Chondrocyte (in vitro differentiated cells): ENCODE results near the gene SLC38A9. TPM values are rescaled to one million over a fixed set of nuclear protein-coding genes. Genes with fewer than 3 reads are reported as not detected.

ENCODE experiments used
- DNase-seq: peaks from one replicate; pipeline ENCODE4 v3.0.0; 2021; ENCODE audit warnings: mixed read lengths, low spot score
- H3K27ac Mint-ChIP-seq: one replicate; pipeline ENCODE4 v1.8.0; 2021; ENCODE audit warnings: mild to moderate bottlenecking, moderate library complexity, mixed read lengths; ENCODE audit not compliant: unreplicated experiment
- H3K27me3 Mint-ChIP-seq: 2 replicates; pipeline ENCODE4 v1.8.0; 2021; ENCODE audit warnings: low read depth, mixed read lengths
- H3K36me3 Mint-ChIP-seq: 2 replicates; pipeline ENCODE4 v1.8.0; 2021; ENCODE audit warnings: low read depth, mixed read lengths
- H3K4me1 Mint-ChIP-seq: 2 replicates; pipeline ENCODE4 v1.8.0; 2021; ENCODE audit warnings: low read depth, mild to moderate bottlenecking, mixed read lengths
- H3K4me3 Mint-ChIP-seq: one replicate; pipeline ENCODE4 v1.8.0; 2021; ENCODE audit warnings: mild to moderate bottlenecking, moderate library complexity, mixed read lengths; ENCODE audit not compliant: unreplicated experiment
- H3K9me3 Mint-ChIP-seq: 2 replicates; pipeline ENCODE4 v1.8.0; 2021; ENCODE audit warnings: low read depth, mixed read lengths
- total RNA-seq: library from RNA; stranded (reverse); gene quantifications from 3 replicates; pipeline ENCODE4 v1.2.1, GENCODE V29; 2021
- TF ChIP-seq, protein P1 (sequence below): fragments of 200-600 bp; sonication (generic); IDR thresholded peaks from 2 replicates; pipeline ENCODE4 v1.5.0; 2021; ENCODE audit warnings: antibody characterized with exemption, mild to moderate bottlenecking, moderate library complexity

SLC38A9 gene
- total RNA-seq, 1 donor from 2014 or later: 20.7 TPM

DNA sequence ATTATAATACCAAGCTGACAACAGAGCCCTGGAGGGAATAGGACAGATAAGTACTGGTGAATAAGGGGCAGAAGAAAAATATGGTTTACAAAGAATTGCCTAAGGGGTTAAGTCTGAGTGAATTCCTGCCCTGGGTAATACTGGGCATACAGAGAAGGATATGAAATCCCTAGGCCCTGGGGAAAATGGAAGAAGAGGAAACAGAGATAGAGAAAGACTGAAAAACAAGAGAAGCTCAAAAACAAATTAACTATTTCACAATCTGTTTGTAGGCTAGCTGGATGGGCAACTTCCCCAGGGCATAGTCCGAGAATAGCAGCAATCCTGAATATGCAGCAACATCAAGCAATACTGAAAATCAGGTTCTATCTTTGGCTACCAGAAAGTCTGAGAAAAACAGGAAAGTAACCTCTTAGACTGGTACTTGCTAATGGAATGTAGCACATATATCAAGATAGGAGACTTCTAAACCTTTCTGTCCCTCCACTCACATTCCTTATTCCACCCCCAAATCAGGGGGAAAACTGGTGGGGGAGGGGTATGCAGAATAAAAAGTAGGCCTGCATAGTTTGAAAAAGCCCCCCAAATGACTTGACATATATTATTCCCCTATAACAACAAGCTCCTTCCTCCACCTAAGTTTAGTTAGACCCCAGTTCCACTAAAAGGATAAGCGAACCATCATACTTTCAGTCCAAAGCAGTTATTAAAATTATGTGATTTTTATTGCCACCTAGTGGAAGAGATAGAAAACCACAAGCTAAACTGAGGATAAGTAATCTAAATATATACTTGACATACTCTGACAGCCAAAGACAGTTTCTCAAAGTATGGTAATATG is 20.6 kb downstream of the SLC38A9 start:
- Mint-ChIP-seq H3K27me3 (no peaks in the 10 kb centered on the region), H3K9me3 (no peaks in the 10 kb centered on the region), H3K36me3 (peaks cover 2% of the 10 kb centered on the region), H3K27ac (peak overlapping the region; percentile 79), H3K4me1 (peaks cover 18% of the 10 kb centered on the region), H3K4me3 (peak overlapping the region; percentile 33)
- TF ChIP-seq, protein P1, sequence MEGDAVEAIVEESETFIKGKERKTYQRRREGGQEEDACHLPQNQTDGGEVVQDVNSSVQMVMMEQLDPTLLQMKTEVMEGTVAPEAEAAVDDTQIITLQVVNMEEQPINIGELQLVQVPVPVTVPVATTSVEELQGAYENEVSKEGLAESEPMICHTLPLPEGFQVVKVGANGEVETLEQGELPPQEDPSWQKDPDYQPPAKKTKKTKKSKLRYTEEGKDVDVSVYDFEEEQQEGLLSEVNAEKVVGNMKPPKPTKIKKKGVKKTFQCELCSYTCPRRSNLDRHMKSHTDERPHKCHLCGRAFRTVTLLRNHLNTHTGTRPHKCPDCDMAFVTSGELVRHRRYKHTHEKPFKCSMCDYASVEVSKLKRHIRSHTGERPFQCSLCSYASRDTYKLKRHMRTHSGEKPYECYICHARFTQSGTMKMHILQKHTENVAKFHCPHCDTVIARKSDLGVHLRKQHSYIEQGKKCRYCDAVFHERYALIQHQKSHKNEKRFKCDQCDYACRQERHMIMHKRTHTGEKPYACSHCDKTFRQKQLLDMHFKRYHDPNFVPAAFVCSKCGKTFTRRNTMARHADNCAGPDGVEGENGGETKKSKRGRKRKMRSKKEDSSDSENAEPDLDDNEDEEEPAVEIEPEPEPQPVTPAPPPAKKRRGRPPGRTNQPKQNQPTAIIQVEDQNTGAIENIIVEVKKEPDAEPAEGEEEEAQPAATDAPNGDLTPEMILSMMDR: peak; percentile 91
- DNase-seq: no peak

DNA sequence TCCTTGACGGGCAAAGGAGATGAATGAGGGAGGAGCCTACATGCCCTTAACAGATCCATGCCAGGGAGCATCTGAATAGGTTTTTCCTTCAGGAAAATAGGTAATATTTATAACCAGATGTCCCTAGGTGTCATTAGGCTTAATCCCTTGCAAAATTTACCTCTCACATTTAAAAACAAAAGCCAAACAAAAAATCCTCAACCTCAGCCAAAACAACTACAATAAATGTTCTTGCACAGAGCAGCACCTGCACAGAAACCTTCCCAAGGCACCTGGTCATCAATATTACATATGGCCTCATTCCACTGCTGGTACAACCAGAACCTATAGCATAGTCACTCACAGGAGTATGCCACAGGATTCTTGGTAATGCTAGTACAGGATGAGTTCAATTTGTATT is 30.1 kb downstream of the SLC38A9 start:
- TF ChIP-seq, protein P1: no peak
- Mint-ChIP-seq H3K4me1 (peaks cover 32% of the 10 kb centered on the region), H3K36me3 (peaks cover 8% of the 10 kb centered on the region), H3K27ac (no peak overlapping the region), H3K4me3 (no peak overlapping the region), H3K27me3 (no peaks in the 10 kb centered on the region), H3K9me3 (no peaks in the 10 kb centered on the region)
- DNase-seq: no peak

DNA sequence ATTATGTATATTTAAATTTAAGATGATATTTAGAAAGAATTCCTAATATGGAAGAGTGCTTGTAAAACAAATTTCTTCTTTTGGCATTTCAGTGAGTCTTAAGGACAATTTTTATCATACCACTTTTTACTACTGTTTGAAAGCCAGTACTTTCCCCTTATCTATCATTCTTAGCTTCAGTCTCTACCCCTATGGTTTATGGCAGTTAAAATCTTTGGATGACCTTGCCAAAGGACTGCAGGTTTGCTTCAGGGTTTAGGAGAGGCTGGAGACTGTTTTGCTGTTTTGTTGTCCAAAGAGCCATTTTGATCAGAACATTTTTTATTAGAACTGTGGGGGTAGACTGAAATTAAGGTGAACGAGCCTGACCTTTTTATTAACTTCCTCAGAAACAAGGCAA is 30.8 kb downstream of the SLC38A9 start:
- Mint-ChIP-seq H3K4me3 (no peak overlapping the region), H3K9me3 (no peaks in the 10 kb centered on the region), H3K27me3 (no peaks in the 10 kb centered on the region), H3K36me3 (peaks cover 4% of the 10 kb centered on the region), H3K4me1 (peaks cover 35% of the 10 kb centered on the region), H3K27ac (peak overlapping the region; percentile 51)
- DNase-seq: no peak
- TF ChIP-seq, protein P1: no peak

DNA sequence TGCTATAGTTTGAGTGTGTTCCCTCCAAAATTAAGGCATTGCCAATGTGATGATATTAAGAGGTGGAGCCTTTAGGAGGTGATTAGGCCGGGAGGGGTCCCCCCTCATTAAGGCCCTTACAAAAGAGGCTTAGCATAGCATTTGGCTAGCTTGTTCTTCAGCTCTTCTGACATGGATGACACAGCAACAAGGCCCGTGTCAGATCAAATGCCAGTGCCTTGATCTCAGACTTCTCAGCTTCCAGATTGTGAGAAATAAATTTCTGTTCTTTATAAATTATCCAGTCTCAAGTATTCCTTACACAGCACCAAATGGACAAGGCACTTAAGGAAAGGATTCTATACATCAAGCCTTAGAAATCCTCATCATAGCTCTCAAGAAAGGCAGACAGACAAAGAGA is 31.8 kb downstream of the SLC38A9 start:
- H3K9me3 Mint-ChIP-seq: no peaks in the 10 kb centered on the region
- H3K36me3 Mint-ChIP-seq: peaks cover 3% of the 10 kb centered on the region

DNA sequence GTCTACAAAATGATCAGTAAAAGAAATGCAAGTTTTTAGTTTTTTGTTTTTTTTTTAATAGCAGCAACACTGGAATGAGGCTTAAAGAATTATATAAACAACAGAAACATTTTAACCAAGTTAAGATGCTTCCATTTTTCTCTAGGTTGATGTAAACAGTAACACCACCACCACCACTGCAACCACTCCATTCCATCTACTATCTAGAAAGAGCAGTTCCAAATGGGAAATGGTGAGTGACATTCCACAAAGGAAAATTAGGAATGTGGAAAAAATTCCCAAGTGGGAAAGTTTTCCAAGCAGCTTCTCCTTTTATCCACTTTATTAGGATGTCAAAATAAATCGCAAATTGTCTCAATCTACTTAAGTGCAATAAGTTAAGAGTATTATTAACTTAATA is 32.6 kb downstream of the SLC38A9 start:
- no peak for DNase-seq
- H3K4me3 Mint-ChIP-seq: no peak overlapping the region
- H3K4me1 Mint-ChIP-seq: peaks cover 52% of the 10 kb centered on the region
- H3K27ac Mint-ChIP-seq: no peak overlapping the region
- H3K27me3 Mint-ChIP-seq: no peaks in the 10 kb centered on the region
- H3K36me3 Mint-ChIP-seq: no peaks in the 10 kb centered on the region
- TF ChIP-seq, protein P1: no peak
- no peaks in the 10 kb centered on the region for H3K9me3 Mint-ChIP-seq

More for the DNA sequence above, 31.8 kb downstream of the SLC38A9 start:
- Mint-ChIP-seq H3K27me3 (no peaks in the 10 kb centered on the region), H3K4me3 (no peak overlapping the region), H3K4me1 (peaks cover 44% of the 10 kb centered on the region), H3K27ac (peak overlapping the region; percentile 70)
- TF ChIP-seq, protein P1: no peak
- DNase-seq: no peak
